ENCODE data around the gene ZPLD1. TPM values are rescaled to one million over a fixed set of nuclear protein-coding genes. Genes with fewer than 3 reads are reported as not detected.

The ZPLD1 gene
- total RNA-seq, 1 donor from 2014 or later: not detected

- Histone ChIP-seq H3K4me1 (no peaks in the 10 kb centered on the region), H3K4me3 (no peak overlapping the region), H3K36me3 (no peaks in the 10 kb centered on the region), H3K27ac (no peak overlapping the region), H3K9me3 (no peaks in the 10 kb centered on the region), H3K27me3 (ENCODE audit: low read depth) (no peaks in the 10 kb centered on the region)
- ATAC-seq (no peak), DNase-seq (no peak)
- intact Hi-C loops (cut with DNase I): no loop called here
- TF ChIP-seq CTCF (IDR thresholded peaks at IDR 0.05): no peak
These were observed 15.0 kb upstream of the ZPLD1 start for GRCh38 chr3:102419786-102420185.

- no peaks in the 10 kb centered on the region for H3K36me3 ChIP-seq
- no peaks in the 10 kb centered on the region for H3K27me3 ChIP-seq (ENCODE audit: low read depth)
- no peak overlapping the region for H3K27ac ChIP-seq
- ATAC-seq (no peak), DNase-seq (no peak)
- no peaks in the 10 kb centered on the region for H3K4me1 ChIP-seq
- H3K9me3 ChIP-seq: no peaks in the 10 kb centered on the region
- intact Hi-C loops (cut with DNase I): no loop called here
- no peak for TF ChIP-seq CTCF (IDR thresholded peaks at IDR 0.05)
- H3K4me3 ChIP-seq: no peak overlapping the region
These were observed 7.0 kb downstream of the ZPLD1 start for GRCh38 chr3:102441832-102442231.

- DNase-seq (no peak), ATAC-seq (no peak)
- Histone ChIP-seq H3K27ac (no peak overlapping the region), H3K27me3 (ENCODE audit: low read depth) (no peaks in the 10 kb centered on the region), H3K9me3 (no peaks in the 10 kb centered on the region), H3K4me1 (no peaks in the 10 kb centered on the region), H3K4me3 (no peak overlapping the region), H3K36me3 (no peaks in the 10 kb centered on the region)
- no peak for TF ChIP-seq CTCF (IDR thresholded peaks at IDR 0.05)
- intact Hi-C loops (cut with DNase I): no loop called here
These were observed 8.2 kb downstream of the ZPLD1 start for GRCh38 chr3:102443021-102443420.

- no peak overlapping the region for H3K4me3 ChIP-seq
- DNase-seq (no peak), ATAC-seq (no peak)
- no peak for TF ChIP-seq CTCF (IDR thresholded peaks at IDR 0.05)
- no peaks in the 10 kb centered on the region for H3K27me3 ChIP-seq (ENCODE audit: low read depth)
- no peaks in the 10 kb centered on the region for H3K4me1 ChIP-seq
- intact Hi-C loops (cut with DNase I): no loop called here
- H3K36me3 ChIP-seq: no peaks in the 10 kb centered on the region
- H3K27ac ChIP-seq: no peak overlapping the region
- H3K9me3 ChIP-seq: no peaks in the 10 kb centered on the region
These were observed 9.3 kb downstream of the ZPLD1 start for GRCh38 chr3:102444101-102444500.

- Histone ChIP-seq H3K36me3 (no peaks in the 10 kb centered on the region), H3K9me3 (no peaks in the 10 kb centered on the region), H3K4me1 (no peaks in the 10 kb centered on the region), H3K27me3 (ENCODE audit: low read depth) (no peaks in the 10 kb centered on the region), H3K4me3 (no peak overlapping the region), H3K27ac (no peak overlapping the region)
- DNase-seq: no peak
- intact Hi-C loops (cut with DNase I): no loop called here
- TF ChIP-seq CTCF (IDR thresholded peaks at IDR 0.05): no peak
- ATAC-seq: no peak
These were observed 12.5 kb downstream of the ZPLD1 start for GRCh38 chr3:102447272-102447671.

- H3K27ac ChIP-seq: no peak overlapping the region
- no peaks in the 10 kb centered on the region for H3K36me3 ChIP-seq
- intact Hi-C loops (cut with DNase I): no loop called here
- no peaks in the 10 kb centered on the region for H3K4me1 ChIP-seq
- H3K4me3 ChIP-seq: no peak overlapping the region
- H3K27me3 ChIP-seq (ENCODE audit: low read depth): no peaks in the 10 kb centered on the region
- TF ChIP-seq CTCF (IDR thresholded peaks at IDR 0.05): no peak
- no peak for ATAC-seq
- H3K9me3 ChIP-seq: no peaks in the 10 kb centered on the region
- DNase-seq: no peak
These were observed 14.5 kb downstream of the ZPLD1 start for GRCh38 chr3:102449341-102449740.
